Activated CD4-positive, CD25-positive, alpha-beta regulatory T cell treated with anti-CD3 and anti-CD28 coated beads, Interleukin-2, amount 50 U/mL, for 16 hours (primary cell): ENCODE measurements around the gene ATXN1.
A peak's percentile ranks its signal among the peaks of the same experiment; 100 is the strongest.

Experiments used
- DNase-seq: peaks from one replicate; pipeline ENCODE4 v3.0.0-alpha.2; 2020; ENCODE audit warnings: low read depth, low spot score

ATXN1 gene

GRCh38 chr6:16698997-16699868, 62.0 kb downstream of the ATXN1 start:
- no peak for DNase-seq

- no peak for DNase-seq
These were observed 63.1 kb downstream of the ATXN1 start for GRCh38 chr6:16698162-16698533.

- DNase-seq: no peak
These were observed 63.7 kb downstream of the ATXN1 start for GRCh38 chr6:16697437-16698161.

GRCh38 chr6:16696496-16696895, 64.8 kb downstream of the ATXN1 start:
- no peak for DNase-seq

- DNase-seq: no peak
These were observed 66.3 kb downstream of the ATXN1 start for GRCh38 chr6:16694781-16695578.

GRCh38 chr6:16691324-16691723, 69.9 kb downstream of the ATXN1 start:
- DNase-seq: no peak

- no peak for DNase-seq
These were observed 70.6 kb downstream of the ATXN1 start for GRCh38 chr6:16690608-16691142.

GRCh38 chr6:16689788-16690607, 71.3 kb downstream of the ATXN1 start:
- no peak for DNase-seq

GRCh38 chr6:16688984-16689636, 72.2 kb downstream of the ATXN1 start:
- no peak for DNase-seq

- no peak for DNase-seq
These were observed 72.8 kb downstream of the ATXN1 start for GRCh38 chr6:16688436-16688835.

GRCh38 chr6:16687045-16687444, 74.2 kb downstream of the ATXN1 start:
- no peak for DNase-seq

- peak; percentile 71 for DNase-seq
These were observed 76.2 kb downstream of the ATXN1 start for GRCh38 chr6:16684896-16685554.

- DNase-seq: no peak
These were observed 77.0 kb downstream of the ATXN1 start for GRCh38 chr6:16684195-16684689.

GRCh38 chr6:16683641-16684194, 77.5 kb downstream of the ATXN1 start:
- no peak for DNase-seq

GRCh38 chr6:16681260-16681873, 79.9 kb downstream of the ATXN1 start:
- no peak for DNase-seq

GRCh38 chr6:16679050-16679449, 82.2 kb downstream of the ATXN1 start:
- no peak for DNase-seq

GRCh38 chr6:16677458-16677857, 83.8 kb downstream of the ATXN1 start:
- no peak for DNase-seq

- DNase-seq: no peak
These were observed 84.3 kb downstream of the ATXN1 start for GRCh38 chr6:16676978-16677377.

GRCh38 chr6:16676376-16676775, 84.9 kb downstream of the ATXN1 start:
- DNase-seq: no peak
